Stimulated activated naive CD8-positive, alpha-beta T cell treated with anti-CD3 and anti-CD28 coated beads, Interleukin-15, amount 100 ng/mL, for 72 hours (primary cell): ENCODE measurements around the gene RPUSD1.

Experiments
- ATAC-seq: fragments of 150-1000 bp; cut with Tn5 transposase; 2 replicates; pipeline ENCODE4 v1.10.0; 2021; ENCODE audit warnings: mild to moderate bottlenecking, moderate library complexity
- DNase-seq, 2 donors: peaks; one replicate each; pipeline ENCODE4 v3.0.0; 2021 to 2022
- H3K27ac Mint-ChIP-seq, 2 donors: one replicate each; pipeline ENCODE4 v1.8.0; 2022; ENCODE audit warnings: mild to moderate bottlenecking in 2 of 2, mixed read lengths in 2 of 2, moderate library complexity in 2 of 2
- H3K27me3 Mint-ChIP-seq: one replicate; pipeline ENCODE4 v1.8.0; 2022; ENCODE audit warnings: mixed read lengths
- H3K4me1 Mint-ChIP-seq: one replicate; pipeline ENCODE4 v1.8.0; 2022; ENCODE audit warnings: mild to moderate bottlenecking, mixed read lengths
- H3K4me3 Mint-ChIP-seq, 2 donors: one replicate each; pipeline ENCODE4 v1.8.0; 2022; ENCODE audit warnings: mild to moderate bottlenecking in 2 of 2, mixed read lengths in 2 of 2, moderate library complexity in 1 of 2
- H3K9me3 Mint-ChIP-seq, 2 donors: one replicate each; pipeline ENCODE4 v1.8.0; 2022; ENCODE audit warnings: mixed read lengths in 2 of 2

The RPUSD1 gene

DNA sequence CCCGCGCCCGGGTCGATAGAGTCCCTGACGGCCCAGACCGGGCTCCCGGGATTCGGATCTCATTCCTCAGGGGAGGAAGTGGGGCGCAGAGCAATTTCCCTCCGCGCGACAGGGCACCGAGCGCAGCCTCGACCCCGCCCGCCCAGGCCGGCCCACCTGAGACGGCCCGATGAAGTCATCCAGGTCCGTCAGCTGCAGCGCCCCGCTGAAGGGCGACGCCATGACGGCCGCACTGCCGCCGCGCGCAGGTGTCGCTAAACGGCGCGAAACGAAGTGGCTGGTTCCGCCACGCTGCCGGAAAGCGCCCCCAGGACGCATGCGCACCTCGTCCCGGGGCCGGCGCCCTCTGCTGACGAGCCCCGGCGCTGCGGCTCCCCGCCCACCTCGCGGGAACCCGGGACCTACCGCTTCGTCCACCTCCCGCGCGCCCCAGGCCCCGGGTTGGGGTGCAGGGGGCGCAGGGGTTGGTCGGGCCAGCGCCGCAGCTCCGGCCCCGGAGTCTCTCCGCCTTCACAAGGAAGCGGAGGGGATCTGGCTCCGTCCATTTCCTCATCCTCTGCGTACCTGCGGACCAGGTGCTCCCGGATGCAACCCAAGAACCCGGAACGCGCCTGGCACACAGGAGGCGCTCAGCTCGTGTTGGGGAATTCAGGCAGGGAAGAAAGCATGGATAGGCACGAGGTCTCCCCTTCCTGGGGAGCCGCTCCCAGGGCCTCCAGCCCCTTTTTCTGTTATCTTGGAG, 47.2 kb downstream of the RPUSD1 start, which contains the start of gene CIAO3:
CIAO3 (minus strand) TSS at position 234 of the 742 bp plus-strand sequence; CDS start at position 222, 12 bp downstream.
- H3K4me1 Mint-ChIP-seq: peaks cover 33% of the 10 kb centered on the region
- peak; percentile 94 to 97 for DNase-seq
- ATAC-seq: peak; percentile 85
- H3K9me3 Mint-ChIP-seq: no peaks in the 10 kb centered on the region
- no peaks in the 10 kb centered on the region for H3K27me3 Mint-ChIP-seq
- peak within 1 kb of the TSS; percentile 85 to 87 for H3K4me3 Mint-ChIP-seq
- H3K27ac Mint-ChIP-seq: peak within 1 kb of the TSS; percentile 52 to 94

DNA sequence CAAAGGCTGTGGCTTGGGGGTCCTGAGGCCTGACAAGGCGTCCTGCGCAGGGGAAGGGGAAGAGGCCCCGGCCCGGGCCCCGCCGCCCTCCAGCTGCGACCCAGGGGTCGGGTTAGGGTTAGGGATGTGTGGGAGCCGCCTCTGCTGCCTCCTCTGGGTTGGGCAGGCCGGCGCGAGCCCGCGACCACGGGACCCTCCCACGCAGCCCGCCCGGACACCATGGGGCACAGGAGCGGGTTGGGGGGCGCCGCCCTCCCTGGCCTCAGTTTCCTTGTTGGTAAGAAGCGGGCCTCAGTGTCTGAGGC, 47.8 kb downstream of the RPUSD1 start:
- DNase-seq (no peak), ATAC-seq (peak; percentile 35)
- Mint-ChIP-seq H3K4me1 (peaks cover 39% of the 10 kb centered on the region), H3K4me3 (peak overlapping the region; percentile 85 to 87), H3K9me3 (no peaks in the 10 kb centered on the region), H3K27me3 (no peaks in the 10 kb centered on the region), H3K27ac (peak overlapping the region in 1 of 2 donors; percentile 94)

DNA sequence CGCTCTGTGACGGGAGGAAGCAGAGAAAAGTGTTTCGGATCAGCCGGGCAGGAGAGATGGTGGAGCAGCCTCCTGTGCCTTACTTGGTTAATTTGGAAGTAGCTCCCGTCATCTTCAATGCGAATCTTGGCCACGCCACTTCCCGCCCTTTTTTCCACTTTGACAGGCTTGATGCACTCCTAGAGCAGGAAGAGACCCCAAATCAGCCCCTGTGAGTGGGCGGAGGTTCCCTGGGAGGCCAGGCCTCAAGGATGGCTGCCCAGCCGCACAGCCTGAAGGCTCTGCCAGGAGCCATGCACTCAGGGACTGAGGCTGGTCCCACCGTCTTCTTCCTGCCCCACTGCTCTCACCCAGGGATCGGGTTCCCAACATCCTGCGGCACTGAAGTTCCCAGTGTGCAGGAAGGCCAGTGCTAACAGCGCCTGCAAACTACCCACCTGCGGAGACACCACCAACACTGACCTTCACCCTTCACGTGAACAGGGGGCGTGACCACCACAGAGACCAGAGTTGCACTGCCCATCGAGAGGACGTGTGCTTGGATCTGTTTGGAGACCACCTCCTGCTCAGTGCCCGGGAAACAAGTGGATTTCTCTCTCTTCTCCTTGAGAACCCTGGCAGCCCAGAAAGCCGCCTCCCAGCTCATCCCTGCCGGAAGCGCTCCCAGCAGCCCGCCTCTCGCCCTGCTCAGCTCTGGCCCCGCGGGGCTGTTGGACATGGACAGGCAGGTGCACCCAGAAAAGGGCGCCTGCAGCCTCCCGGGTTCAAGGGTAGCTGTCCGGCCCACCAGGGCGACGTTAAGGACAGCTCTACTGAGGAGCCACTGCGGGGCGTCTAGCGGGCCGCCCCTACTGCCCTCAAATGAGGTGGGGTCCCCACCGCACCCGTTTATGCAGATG, 48.4 kb downstream of the RPUSD1 start:
- H3K4me1 Mint-ChIP-seq: peaks cover 43% of the 10 kb centered on the region
- H3K4me3 Mint-ChIP-seq: peak overlapping the region; percentile 85 to 87
- no peaks in the 10 kb centered on the region for H3K27me3 Mint-ChIP-seq
- H3K27ac Mint-ChIP-seq: peak overlapping the region in 1 of 2 donors; percentile 94
- ATAC-seq (no peak), DNase-seq (no peak)
- H3K9me3 Mint-ChIP-seq: no peaks in the 10 kb centered on the region

DNA sequence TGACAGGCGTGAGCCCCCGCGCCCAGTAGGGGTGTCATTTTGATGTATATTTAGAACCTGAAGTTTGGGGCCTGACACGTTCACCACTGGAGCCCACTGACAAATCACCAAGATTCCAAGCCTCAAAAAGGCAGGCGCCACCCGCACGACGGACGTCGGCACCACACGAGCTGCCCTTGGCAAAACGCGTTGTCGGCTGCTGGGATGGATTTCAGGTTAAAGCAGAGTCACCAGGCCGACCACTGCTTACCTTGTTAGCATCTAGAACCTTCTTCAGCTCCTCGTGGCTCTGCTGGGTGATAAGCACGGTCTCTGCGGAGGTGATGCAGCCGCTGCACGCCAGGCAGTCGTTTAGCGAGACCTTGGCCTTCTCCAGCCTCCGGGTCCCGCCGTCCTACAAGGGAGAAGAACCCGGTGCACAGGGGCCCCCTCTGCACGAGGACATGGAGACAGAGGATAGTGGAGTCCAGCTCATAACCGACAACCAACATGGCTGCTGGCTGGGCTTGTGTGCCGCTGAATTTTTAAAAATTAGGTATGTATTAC, 51.2 kb downstream of the RPUSD1 start:
- no peak for ATAC-seq
- Mint-ChIP-seq H3K4me3 (no peak overlapping the region), H3K9me3 (no peaks in the 10 kb centered on the region), H3K27me3 (no peaks in the 10 kb centered on the region), H3K4me1 (peaks cover 43% of the 10 kb centered on the region), H3K27ac (no peak overlapping the region)
- DNase-seq: no peak

DNA sequence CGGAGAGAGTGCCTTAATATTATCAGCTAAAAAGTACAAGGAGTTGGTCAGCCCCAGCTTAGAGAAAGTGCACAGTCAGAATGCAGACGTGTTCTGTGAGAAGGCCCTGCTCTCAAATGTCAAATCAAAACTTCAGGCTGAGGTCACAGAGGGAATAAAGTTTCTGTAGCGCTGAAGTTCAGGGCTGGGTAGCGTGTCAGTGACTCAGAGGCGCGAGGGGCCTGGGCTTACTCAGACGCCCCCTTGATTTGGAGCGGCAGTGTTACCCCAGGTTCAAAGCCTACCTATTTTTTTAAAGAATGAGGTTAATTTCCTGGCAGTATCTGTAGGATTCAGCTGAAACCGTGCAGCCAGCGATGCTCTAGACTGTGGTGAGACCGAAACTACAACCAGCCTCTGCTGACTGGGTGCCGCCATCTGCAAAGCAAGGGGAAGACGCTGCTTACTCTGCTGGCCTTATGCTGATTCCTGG, 52.2 kb downstream of the RPUSD1 start:
- no peaks in the 10 kb centered on the region for H3K27me3 Mint-ChIP-seq
- H3K4me1 Mint-ChIP-seq: peaks cover 43% of the 10 kb centered on the region
- peak overlapping the region; percentile 38 to 59 for H3K27ac Mint-ChIP-seq
- DNase-seq (peak; percentile 46 to 71), ATAC-seq (peak; percentile 80)
- H3K4me3 Mint-ChIP-seq: peak overlapping the region; percentile 7 to 55
- no peaks in the 10 kb centered on the region for H3K9me3 Mint-ChIP-seq

DNA sequence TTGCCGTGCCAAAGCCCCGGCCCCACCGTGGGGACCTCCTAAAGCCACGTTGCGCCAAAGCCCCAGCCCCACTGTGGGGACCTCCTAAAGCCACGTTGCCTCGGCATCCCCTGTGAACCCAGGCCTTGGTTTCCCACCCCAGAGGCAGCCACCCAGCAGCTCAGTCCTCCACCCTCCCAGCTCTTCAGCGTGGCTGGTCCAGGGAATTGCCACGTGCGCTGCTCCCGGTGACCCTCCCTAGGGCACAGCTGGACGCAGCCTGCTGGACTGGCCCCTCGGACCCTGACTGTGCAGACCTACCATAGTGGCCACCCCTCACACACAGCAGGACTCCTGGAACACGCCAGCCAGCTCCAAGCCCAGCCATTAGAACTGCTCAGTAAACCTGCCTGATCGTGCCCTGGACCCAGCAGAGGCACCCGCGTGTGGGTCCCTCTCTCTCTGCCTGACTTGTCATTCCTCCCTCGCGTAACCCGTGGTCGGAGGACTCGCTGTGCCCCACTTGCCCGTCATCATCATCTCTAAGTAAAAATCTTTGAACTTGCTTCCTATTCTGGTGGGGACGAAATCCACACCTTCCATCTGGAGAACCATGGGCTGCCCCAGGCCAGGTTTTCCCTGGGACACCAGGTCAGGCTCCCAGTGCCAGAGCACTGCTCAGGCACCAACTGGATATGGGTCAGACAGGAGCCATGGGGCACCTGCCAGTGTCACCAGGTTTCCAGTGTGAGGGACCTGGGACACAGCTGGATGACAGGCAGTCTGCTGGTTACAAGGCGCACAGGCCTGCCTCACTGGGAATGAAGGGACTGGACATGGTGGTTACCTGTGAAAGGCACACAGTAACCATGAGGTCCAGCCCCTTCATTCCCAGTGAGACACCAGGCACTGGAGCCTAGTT, 53.0 kb downstream of the RPUSD1 start:
- peaks cover 42% of the 10 kb centered on the region for H3K4me1 Mint-ChIP-seq
- H3K27me3 Mint-ChIP-seq: no peaks in the 10 kb centered on the region
- H3K9me3 Mint-ChIP-seq: no peaks in the 10 kb centered on the region
- peak overlapping the region in 1 of 2 donors; percentile 11 for H3K4me3 Mint-ChIP-seq
- ATAC-seq: no peak
- no peak for DNase-seq
- no peak overlapping the region for H3K27ac Mint-ChIP-seq
